HG02884 (cell line): ENCODE data around the gene DNAH10.
"Not testable (repeated sequence)": the region's sequence is repeated elsewhere in the genome, so short reads cannot be mapped to it uniquely, and the experiment has no call there.

Experiments
- ATAC-seq: cut with Tn5 transposase; IDR thresholded peaks from one replicate; pipeline ENCODE4 v1.9.1; 2021; ENCODE audit warnings: mild to moderate bottlenecking, moderate library complexity; ENCODE audit not compliant: unreplicated experiment

DNAH10 gene

DNA sequence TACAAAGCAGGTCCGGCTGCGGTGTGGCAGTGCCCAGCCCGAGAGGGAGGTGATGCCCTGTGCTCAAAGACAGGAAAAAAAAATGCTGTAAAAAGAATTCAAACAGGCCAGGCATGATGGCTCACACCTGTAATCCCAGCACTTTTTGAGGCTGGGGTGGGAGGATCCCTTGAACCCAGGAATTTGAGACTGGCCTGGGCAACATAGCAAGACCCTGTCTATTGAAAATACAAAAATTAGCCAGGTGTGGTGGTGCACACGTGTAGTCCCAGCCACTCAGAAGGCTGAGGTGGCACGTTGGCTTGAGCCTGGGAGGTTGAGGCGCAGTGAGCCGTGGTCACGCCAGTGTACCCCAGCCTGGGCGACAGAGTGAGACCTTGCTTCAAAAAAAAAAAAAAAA lies 26.4 kb downstream of the DNAH10 start:
- ATAC-seq: no peak

DNA sequence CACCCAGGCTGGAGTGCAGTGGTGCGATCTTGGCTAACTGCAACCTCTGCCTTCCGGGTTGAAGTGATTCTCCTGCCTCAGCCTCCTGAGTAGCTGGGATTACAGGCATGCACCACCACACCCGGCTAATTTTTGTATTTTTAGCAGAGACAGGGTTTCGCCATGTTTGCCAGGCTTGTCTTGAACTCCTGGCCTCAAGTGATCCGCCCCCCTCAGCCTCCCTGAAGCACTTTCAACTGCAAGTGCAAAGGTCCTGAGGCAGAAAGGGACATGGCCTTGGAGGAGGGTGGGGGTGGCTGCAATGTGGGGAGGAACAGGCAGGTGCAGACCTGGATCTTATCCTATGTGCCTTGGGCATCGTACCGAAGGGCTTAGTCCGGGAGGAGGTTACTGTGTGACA lies 27.3 kb downstream of the DNAH10 start:
- ATAC-seq: not testable (repeated sequence)

GRCh38 chr12:123790905-123791467 lies 28.9 kb downstream of the DNAH10 start:
- no peak for ATAC-seq

DNA sequence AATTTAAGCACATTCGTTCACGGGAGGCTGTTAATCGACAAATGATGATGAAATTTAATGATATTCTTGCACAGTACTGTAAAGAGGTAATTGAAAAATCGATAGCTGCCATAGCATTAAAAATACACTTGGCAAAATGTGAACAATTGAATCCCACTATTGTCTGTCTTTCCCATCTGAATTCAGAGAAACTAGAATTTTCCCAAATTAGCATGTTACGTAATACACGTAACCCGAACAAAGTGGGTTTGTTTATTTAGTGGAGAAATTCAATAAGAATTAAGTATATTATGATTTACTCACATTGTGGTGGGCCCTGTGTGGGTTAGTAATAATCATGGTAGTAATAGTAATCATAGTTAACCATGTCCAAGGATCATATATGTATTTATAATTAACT lies 31.9 kb downstream of the DNAH10 start:
- ATAC-seq: no peak

GRCh38 chr12:123798518-123798917 lies 36.4 kb downstream of the DNAH10 start:
- ATAC-seq: no peak

- no peak for ATAC-seq
These were observed 37.1 kb downstream of the DNAH10 start for GRCh38 chr12:123799227-123799626.

GRCh38 chr12:123801573-123802178 lies 39.6 kb downstream of the DNAH10 start:
- no peak for ATAC-seq

DNA sequence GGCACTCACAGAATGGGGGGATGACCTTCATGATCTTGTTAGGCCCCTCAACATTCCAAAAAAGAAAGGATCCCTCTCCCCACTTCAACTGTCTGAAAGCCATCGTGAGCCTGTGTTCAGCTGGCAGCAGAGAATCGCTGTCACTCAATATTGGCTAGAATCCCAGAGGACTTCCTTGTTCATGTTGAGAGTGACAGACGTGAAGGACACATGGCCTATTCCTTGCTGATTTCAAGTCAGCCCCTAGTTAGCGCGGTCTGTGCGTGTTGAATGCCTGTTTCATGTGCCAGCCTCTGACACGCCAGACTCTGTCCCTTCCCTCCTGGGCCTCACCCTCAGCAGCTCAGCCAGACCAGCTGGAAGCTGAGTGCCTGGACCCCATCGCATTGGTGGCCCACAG lies 43.1 kb downstream of the DNAH10 start:
- ATAC-seq: no peak

GRCh38 chr12:123807002-123807401 lies 44.9 kb downstream of the DNAH10 start:
- no peak for ATAC-seq

DNA sequence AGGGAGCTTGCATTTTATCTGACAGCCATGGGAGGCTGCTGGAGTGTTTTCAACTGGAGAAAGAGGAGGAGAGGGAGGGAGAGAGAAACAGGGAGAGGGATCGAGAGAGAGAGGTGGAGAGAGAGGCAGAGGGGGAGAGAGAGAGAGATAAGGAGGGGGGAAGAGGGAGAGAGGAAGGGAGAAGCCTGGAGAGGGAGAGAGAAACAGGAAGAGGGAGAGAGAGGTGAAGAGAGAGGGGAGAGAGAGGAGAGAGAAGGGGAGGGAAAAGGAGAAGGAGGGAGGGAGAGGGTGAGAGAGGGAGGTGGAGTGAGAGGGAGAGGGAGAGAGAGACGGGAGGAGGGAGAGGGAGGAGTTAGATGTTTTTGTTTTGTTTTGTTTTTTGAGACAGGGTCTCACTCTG lies 45.6 kb downstream of the DNAH10 start:
- no peak for ATAC-seq

DNA sequence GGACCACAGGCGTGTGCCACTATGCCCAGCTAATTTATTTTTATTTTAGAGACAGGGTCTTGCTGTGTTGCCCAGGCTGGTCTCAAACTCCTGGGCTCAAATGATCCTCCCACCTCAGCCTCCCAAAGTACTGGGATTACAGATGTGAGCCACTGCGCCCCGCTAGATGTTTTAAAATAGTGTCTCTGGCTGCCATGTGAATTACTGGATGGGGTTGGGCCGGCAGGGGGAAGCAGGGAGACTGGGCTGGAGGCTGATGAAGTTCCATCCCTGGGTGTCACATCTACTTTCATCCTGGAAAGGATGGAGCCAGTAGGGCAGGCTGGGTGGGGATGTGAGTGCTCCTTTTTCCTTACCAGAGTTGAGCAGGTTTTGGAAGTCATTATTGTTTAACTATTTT lies 46.1 kb downstream of the DNAH10 start:
- no peak for ATAC-seq

DNA sequence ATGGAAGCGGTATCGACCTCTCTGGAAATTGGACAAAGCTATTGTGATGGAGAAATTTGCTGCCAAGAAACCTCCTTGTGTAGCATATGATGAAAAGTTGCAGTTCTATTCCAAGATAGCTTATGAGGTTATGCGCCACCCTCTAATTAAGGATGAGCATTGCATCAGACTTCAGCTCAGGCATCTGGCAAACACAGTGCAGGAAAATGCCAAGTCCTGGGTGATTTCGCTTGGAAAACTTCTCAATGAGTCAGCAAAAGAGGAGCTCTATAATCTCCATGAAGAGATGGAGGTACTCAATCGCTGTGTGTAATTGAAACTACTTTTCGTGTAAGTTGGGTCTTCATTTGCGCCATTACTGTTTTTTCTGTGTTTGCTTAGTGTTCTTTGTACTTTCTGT lies 51.2 kb downstream of the DNAH10 start:
- ATAC-seq: no peak

- no peak for ATAC-seq
These were observed 53.9 kb downstream of the DNAH10 start for GRCh38 chr12:123815968-123816367.

GRCh38 chr12:123816896-123817537 lies 54.9 kb downstream of the DNAH10 start:
- ATAC-seq: no peak

GRCh38 chr12:123822804-123823203 lies 60.7 kb downstream of the DNAH10 start:
- ATAC-seq: no peak

GRCh38 chr12:123828120-123828519 lies 66.0 kb downstream of the DNAH10 start:
- ATAC-seq: no peak

- ATAC-seq: no peak
These were observed 66.9 kb downstream of the DNAH10 start for GRCh38 chr12:123828854-123829547.

DNA sequence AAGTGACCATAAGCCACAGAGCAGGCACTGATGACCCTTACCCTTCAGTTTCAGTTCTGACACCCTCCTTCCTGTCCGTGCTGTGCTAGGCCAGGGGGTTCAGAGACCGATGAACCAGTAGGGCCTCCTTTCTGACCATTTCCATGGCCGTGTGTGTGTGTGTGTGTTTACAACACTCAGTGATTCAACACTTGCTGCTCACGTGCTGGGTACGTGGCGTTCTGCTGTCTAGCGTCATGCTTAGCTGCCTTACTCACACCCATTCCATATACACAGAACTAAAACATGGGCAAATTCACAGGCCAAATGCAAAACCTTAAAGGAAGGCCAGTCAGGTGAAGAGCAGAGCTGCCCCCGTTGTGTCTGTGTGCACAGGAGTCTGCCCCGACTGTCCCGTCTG lies 67.5 kb downstream of the DNAH10 start:
- ATAC-seq: no peak

DNA sequence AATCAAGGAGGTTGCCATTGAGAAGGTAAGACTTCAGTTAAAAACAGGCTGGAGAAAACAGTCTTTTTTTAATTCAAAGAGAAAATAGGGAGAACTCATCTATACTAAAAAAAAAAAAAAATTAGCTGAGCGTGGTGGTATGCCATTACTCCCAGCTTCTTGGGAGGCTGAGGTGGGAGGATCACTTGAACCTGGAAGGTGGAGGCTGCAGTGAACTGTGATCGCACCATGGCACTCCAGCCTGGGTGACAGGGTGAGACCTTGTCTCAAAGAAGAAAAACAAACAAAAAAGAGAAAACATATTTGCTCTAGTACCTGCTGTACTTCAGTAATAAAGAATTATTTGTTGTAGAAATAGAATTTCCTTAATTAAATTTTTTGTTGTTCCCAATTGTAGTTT lies 68.6 kb downstream of the DNAH10 start:
- ATAC-seq: no peak

DNA sequence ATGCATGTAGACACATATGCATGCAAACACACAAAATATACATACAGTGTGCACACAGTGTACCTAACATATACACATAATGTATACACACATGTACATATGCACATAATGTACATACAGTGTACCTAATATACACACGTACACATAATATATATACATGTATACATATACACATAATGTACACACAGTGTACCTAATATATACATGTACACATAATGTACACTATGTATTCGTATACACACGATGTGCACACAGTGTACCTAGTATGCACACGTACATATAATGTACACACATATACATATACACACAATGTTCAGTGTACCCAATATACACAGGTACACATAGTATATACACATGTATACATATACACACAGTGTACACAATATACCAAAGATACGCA lies 70.0 kb downstream of the DNAH10 start:
- no peak for ATAC-seq

GRCh38 chr12:123833830-123834229 lies 71.7 kb downstream of the DNAH10 start:
- no peak for ATAC-seq

- no peak for ATAC-seq
These were observed 72.7 kb downstream of the DNAH10 start for GRCh38 chr12:123834845-123835244.
